OCI-LY1 (cell line): ENCODE results near the gene SHE.

Source experiments
- EZH2 ChIP-seq: fragments of 200-600 bp; sonication (generic), shearing (Covaris generic); IDR thresholded peaks from 2 replicates; pipeline ENCODE4 v1.8.0; 2017; ENCODE audit warnings: borderline replicate concordance, mixed run types, mild to moderate bottlenecking, antibody characterized with exemption, low read length, moderate library complexity, mixed read lengths
- TF ChIP-seq, protein P1 (sequence below): fragments of 200-600 bp; sonication (generic), shearing (Covaris generic); IDR thresholded peaks from 2 replicates; pipeline ENCODE4 v1.5.1; 2017; ENCODE audit warnings: mild to moderate bottlenecking, antibody characterized with exemption, low read length, moderate library complexity, mixed read lengths

DNA sequence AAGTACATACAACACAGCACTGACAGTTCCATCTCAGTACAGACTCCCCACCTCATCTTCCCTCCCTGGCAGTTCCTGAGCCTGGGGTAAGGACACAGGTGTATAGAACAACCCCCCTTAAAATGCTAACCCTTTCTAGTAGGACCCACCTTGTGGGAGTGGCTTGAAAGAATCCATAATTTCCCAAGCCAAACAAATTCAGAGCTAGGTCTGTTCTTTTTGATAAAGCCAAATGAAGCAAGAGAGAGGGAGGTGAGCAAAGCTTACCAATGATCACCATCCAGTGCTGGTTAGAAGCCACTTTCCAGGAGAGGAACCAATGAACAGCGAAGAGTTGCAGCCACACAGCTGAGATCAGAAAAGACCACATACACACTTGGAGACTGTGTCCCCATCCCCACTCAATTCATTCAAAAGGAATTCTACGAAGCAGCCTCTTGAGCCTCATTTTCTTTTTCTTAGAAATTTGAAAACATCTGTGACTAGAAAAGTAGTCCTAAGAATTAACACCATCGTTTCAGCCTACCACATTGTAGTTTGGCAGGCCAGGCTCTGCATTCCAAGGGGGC lies 47.1 kb upstream of the SHE start:
- TF ChIP-seq, protein P1, sequence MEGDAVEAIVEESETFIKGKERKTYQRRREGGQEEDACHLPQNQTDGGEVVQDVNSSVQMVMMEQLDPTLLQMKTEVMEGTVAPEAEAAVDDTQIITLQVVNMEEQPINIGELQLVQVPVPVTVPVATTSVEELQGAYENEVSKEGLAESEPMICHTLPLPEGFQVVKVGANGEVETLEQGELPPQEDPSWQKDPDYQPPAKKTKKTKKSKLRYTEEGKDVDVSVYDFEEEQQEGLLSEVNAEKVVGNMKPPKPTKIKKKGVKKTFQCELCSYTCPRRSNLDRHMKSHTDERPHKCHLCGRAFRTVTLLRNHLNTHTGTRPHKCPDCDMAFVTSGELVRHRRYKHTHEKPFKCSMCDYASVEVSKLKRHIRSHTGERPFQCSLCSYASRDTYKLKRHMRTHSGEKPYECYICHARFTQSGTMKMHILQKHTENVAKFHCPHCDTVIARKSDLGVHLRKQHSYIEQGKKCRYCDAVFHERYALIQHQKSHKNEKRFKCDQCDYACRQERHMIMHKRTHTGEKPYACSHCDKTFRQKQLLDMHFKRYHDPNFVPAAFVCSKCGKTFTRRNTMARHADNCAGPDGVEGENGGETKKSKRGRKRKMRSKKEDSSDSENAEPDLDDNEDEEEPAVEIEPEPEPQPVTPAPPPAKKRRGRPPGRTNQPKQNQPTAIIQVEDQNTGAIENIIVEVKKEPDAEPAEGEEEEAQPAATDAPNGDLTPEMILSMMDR, result no peak
- no peak for TF ChIP-seq EZH2
